ENCODE results near the gene KCNK3. TPM values are rescaled to one million over a fixed set of nuclear protein-coding genes. Genes with fewer than 3 reads are reported as not detected.

Gene KCNK3
- total RNA-seq, 1 experiment from 2014 or later, result 32.8 TPM

DNA sequence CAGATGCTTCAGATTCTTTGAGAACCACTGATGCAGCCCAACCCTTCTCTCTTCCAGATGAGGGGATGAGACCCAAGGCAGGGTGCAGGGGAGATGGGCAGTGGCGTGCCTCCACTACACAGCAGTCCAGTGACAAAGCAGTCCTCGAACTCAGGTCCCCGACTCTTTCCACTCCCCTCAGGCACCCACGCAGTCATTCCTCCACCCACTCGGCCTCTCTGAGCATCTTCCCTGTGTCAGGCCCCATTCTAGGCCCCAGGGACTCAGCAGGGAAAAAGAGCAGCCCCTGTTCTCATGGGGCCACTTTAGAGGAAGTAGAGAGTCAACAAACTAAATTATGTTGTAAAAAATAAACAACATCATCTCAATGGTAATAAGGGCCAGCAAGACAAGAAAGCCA lies 15.2 kb downstream of the KCNK3 start:
- in situ Hi-C loops (cut with HindIII; ENCODE audit: low pct_unique_long_range_greater_than_20kb, low sequenced_read_pairs) (no loop called here), intact Hi-C loops (cut with micrococcal nuclease; ENCODE audit: unreplicated experiment) (no loop called here)
- no peaks in the 10 kb centered on the region for H3K9me3 ChIP-seq (ENCODE audit: control insufficient read depth, insufficient read depth, low read depth, low read length)
- no peak for ATAC-seq
- no peaks in the 10 kb centered on the region for H3K27me3 ChIP-seq (ENCODE audit: control insufficient read depth, insufficient read depth, low read length)
- ChIA-PET POLR2A (no interaction called here), CTCF (no interaction called here)
- peaks cover 16% of the 10 kb centered on the region for H3K4me1 ChIP-seq (ENCODE audit: control insufficient read depth, insufficient read depth, low read length)
- H3K27ac ChIP-seq (ENCODE audit: low read length), result no peak overlapping the region
- TF ChIP-seq POLR2AphosphoS5 (IDR thresholded peaks at IDR 0.05; ENCODE audit: low read depth, low read length) (no peak), SIN3A (IDR thresholded peaks at IDR 0.05; ENCODE audit: borderline replicate concordance, insufficient read depth, low read depth, low read length) (no peak), REST (IDR thresholded peaks at IDR 0.05; ENCODE audit: insufficient read depth in 1 of 2, low read depth in 2 of 2, low read length in 1 of 2) (no peak)
- TF ChIP-seq, protein P1, sequence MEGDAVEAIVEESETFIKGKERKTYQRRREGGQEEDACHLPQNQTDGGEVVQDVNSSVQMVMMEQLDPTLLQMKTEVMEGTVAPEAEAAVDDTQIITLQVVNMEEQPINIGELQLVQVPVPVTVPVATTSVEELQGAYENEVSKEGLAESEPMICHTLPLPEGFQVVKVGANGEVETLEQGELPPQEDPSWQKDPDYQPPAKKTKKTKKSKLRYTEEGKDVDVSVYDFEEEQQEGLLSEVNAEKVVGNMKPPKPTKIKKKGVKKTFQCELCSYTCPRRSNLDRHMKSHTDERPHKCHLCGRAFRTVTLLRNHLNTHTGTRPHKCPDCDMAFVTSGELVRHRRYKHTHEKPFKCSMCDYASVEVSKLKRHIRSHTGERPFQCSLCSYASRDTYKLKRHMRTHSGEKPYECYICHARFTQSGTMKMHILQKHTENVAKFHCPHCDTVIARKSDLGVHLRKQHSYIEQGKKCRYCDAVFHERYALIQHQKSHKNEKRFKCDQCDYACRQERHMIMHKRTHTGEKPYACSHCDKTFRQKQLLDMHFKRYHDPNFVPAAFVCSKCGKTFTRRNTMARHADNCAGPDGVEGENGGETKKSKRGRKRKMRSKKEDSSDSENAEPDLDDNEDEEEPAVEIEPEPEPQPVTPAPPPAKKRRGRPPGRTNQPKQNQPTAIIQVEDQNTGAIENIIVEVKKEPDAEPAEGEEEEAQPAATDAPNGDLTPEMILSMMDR (IDR thresholded peaks at IDR 0.05), result no peak
- no TSS peak for BruUV-seq (replicated peaks)
- H3K4me3 ChIP-seq (ENCODE audit: low read depth in 2 of 2, low read length in 2 of 2), result no peak overlapping the region
- no peak for DNase-seq (ENCODE audit: low read depth, low spot score)
- no peaks in the 10 kb centered on the region for H3K36me3 ChIP-seq (ENCODE audit: control insufficient read depth, insufficient read depth, low read length)

DNA sequence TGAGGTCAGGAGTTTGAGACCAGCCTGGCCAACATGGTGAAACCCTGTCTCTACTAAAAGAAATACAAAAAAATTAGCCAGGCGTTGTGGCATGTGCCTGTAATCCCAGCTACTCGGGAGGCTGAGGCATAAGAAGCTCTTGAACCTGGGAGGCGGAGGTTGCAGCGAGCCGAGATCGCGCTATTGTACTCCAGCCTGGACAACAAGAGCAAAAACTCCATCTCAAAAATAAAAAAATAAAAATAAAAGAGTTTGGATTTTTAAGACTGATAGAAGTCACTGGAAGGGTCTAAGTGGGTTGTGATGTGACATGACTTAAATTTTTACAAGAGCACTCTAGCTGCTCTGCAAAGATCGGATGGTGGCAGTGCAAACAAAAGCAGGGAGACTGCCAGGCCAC lies 15.9 kb downstream of the KCNK3 start:
- Histone ChIP-seq H3K27me3 (ENCODE audit: control insufficient read depth, insufficient read depth, low read length) (no peaks in the 10 kb centered on the region), H3K4me1 (ENCODE audit: control insufficient read depth, insufficient read depth, low read length) (peaks cover 17% of the 10 kb centered on the region), H3K4me3 (ENCODE audit: low read depth in 2 of 2, low read length in 2 of 2) (no peak overlapping the region), H3K9me3 (ENCODE audit: control insufficient read depth, insufficient read depth, low read depth, low read length) (no peaks in the 10 kb centered on the region), H3K27ac (ENCODE audit: low read length) (no peak overlapping the region), H3K36me3 (ENCODE audit: control insufficient read depth, insufficient read depth, low read length) (no peaks in the 10 kb centered on the region)
- intact Hi-C loops (cut with micrococcal nuclease; ENCODE audit: unreplicated experiment) (no loop called here), in situ Hi-C loops (cut with HindIII; ENCODE audit: low pct_unique_long_range_greater_than_20kb, low sequenced_read_pairs) (no loop called here)
- ChIA-PET CTCF (no interaction called here), POLR2A (no interaction called here)
- no peak for DNase-seq (ENCODE audit: low read depth, low spot score)
- BruUV-seq (replicated peaks), result no TSS peak
- no peak for ATAC-seq
- TF ChIP-seq, protein P1 (IDR thresholded peaks at IDR 0.05), result no peak
